GM19463 (cell line): ENCODE measurements around the gene FGF9.

Experiments used
- ATAC-seq: cut with Tn5 transposase; IDR thresholded peaks from one replicate; pipeline ENCODE4 v1.9.1; 2021; ENCODE audit warnings: mild to moderate bottlenecking, moderate library complexity; ENCODE audit not compliant: unreplicated experiment

Gene FGF9

GRCh38 chr13:21673789-21674489 lies 3.1 kb downstream of the FGF9 start:
- peak; percentile 35 for ATAC-seq

GRCh38 chr13:21674490-21675009 lies 3.7 kb downstream of the FGF9 start:
- no peak for ATAC-seq

- no peak for ATAC-seq
Measured at GRCh38 chr13:21675095-21675991, 4.5 kb downstream of the FGF9 start.

- ATAC-seq, result no peak
Measured at GRCh38 chr13:21676611-21677021, 5.7 kb downstream of the FGF9 start.

- no peak for ATAC-seq
Measured at GRCh38 chr13:21677075-21677623, 6.3 kb downstream of the FGF9 start.

- no peak for ATAC-seq
Measured at GRCh38 chr13:21683034-21683733, 12.3 kb downstream of the FGF9 start.

GRCh38 chr13:21684576-21684975 lies 13.7 kb downstream of the FGF9 start:
- ATAC-seq, result no peak

GRCh38 chr13:21685485-21686064 lies 14.7 kb downstream of the FGF9 start:
- no peak for ATAC-seq

GRCh38 chr13:21686751-21687391 lies 16.0 kb downstream of the FGF9 start:
- peak; percentile 95 for ATAC-seq

- ATAC-seq, result no peak
Measured at GRCh38 chr13:21688056-21688455, 17.2 kb downstream of the FGF9 start.

- ATAC-seq, result no peak
Measured at GRCh38 chr13:21689097-21689496, 18.2 kb downstream of the FGF9 start.

GRCh38 chr13:21690955-21691354 lies 20.1 kb downstream of the FGF9 start:
- ATAC-seq, result no peak

- no peak for ATAC-seq
Measured at GRCh38 chr13:21691500-21691899, 20.6 kb downstream of the FGF9 start.

- ATAC-seq, result no peak
Measured at GRCh38 chr13:21691928-21692327, 21.1 kb downstream of the FGF9 start.

- no peak for ATAC-seq
Measured at GRCh38 chr13:21694831-21695230, 24.0 kb downstream of the FGF9 start.

- no peak for ATAC-seq
Measured at GRCh38 chr13:21695546-21695945, 24.7 kb downstream of the FGF9 start.

GRCh38 chr13:21696865-21697448 lies 26.1 kb downstream of the FGF9 start:
- ATAC-seq, result no peak

- ATAC-seq, result no peak
Measured at GRCh38 chr13:21698817-21699679, 28.2 kb downstream of the FGF9 start.

- ATAC-seq, result no peak
Measured at GRCh38 chr13:21701460-21701859, 30.6 kb downstream of the FGF9 start.
